ENCODE measurements around the gene FZR1. TPM values are rescaled to one million over a fixed set of nuclear protein-coding genes. Genes with fewer than 3 reads are reported as not detected.

Gene FZR1
- total and polyA plus RNA-seq, 9 of the 15 experiments (the other 6 are each of a cell fraction or from before 2014, with no cell fraction given): 0.18 to 48.0 (median 22.2) TPM

GRCh38 chr19:3520166-3521103 lies 14.3 kb downstream of the FZR1 start (continued):
- TF ChIP-seq ZNF165 (CRISPR knock-in tag; IDR thresholded peaks at IDR 0.05; ENCODE audit: borderline replicate concordance) (no peak), HMG20A (CRISPR knock-in tag; conservative IDR thresholded peaks at IDR 0.05) (no peak), SOX6 (IDR thresholded peaks at IDR 0.05) (peak; percentile 64), NFE2 (IDR thresholded peaks at IDR 0.05; ENCODE audit: low read depth) (0 out of 2 replicates have a peak, but pooled peaks have one; percentile 32), ID3 (CRISPR knock-in tag; IDR thresholded peaks at IDR 0.05) (no peak), ID3 (tag; IDR thresholded peaks at IDR 0.05) (peak; percentile 87), ZNF354B (CRISPR knock-in tag; IDR thresholded peaks at IDR 0.05) (no peak), ZKSCAN8 (CRISPR knock-in tag; IDR thresholded peaks at IDR 0.05) (no peak), GTF2F1 (IDR thresholded peaks at IDR 0.05; ENCODE audit: low read depth, low read length) (no peak), ZNF431 (CRISPR knock-in tag; IDR thresholded peaks at IDR 0.05) (peak; percentile 93), ZNF583 (CRISPR knock-in tag; IDR thresholded peaks at IDR 0.05) (peak; percentile 79; the same call in 1 of the 2 replicates), TBL1XR1 (IDR thresholded peaks at IDR 0.05; ENCODE audit: low read length in 2 of 2) (peak in 1 of 2 experiments; percentile 43; a peak in 1 of 4 replicates), BHLHE40 (IDR thresholded peaks at IDR 0.05; ENCODE audit: low read length) (no peak; the same call in 1 of the 2 replicates), ZBTB17 (CRISPR knock-in tag; IDR thresholded peaks at IDR 0.05) (peak; percentile 62), RFX7 (CRISPR knock-in tag; IDR thresholded peaks at IDR 0.05) (no peak), PHF8 (IDR thresholded peaks at IDR 0.05; ENCODE audit: borderline replicate concordance, low read length) (peak; percentile 28; the same call in 1 of the 2 replicates), TCFL5 (CRISPR knock-in tag; conservative IDR thresholded peaks at IDR 0.05) (no peak), BCL6 (CRISPR knock-in tag; IDR thresholded peaks at IDR 0.05) (no peak), KDM2B (CRISPR knock-in tag; IDR thresholded peaks at IDR 0.05) (no peak), HDAC8 (tag; IDR thresholded peaks at IDR 0.05) (peak; percentile 84; the same call in 1 of the 2 replicates), MCM7 (IDR thresholded peaks at IDR 0.05) (no peak), KLF16 (IDR thresholded peaks at IDR 0.05) (peak; percentile 91), CHD2 (IDR thresholded peaks at IDR 0.05; ENCODE audit: low read depth, low read length) (0 out of 2 replicates have a peak, but pooled peaks have one; percentile 14), UBTF (IDR thresholded peaks at IDR 0.05; ENCODE audit: borderline replicate concordance in 1 of 2, low read depth in 2 of 2, low read length in 2 of 2) (peak; percentile 79 to 97; a peak in 3 of 4 replicates), STAT6 (CRISPR knock-in tag; IDR thresholded peaks at IDR 0.05) (no peak)
